GM12801 (cell line): ENCODE results near the gene TTC4.

Experiments used
- TF ChIP-seq, protein P1 (sequence below): IDR thresholded peaks from one replicate; pipeline ENCODE4 v1.5.1; 2011; ENCODE audit warnings: control low read depth; ENCODE audit not compliant: insufficient read length; ENCODE audit errors: extremely low read depth

The TTC4 gene

DNA sequence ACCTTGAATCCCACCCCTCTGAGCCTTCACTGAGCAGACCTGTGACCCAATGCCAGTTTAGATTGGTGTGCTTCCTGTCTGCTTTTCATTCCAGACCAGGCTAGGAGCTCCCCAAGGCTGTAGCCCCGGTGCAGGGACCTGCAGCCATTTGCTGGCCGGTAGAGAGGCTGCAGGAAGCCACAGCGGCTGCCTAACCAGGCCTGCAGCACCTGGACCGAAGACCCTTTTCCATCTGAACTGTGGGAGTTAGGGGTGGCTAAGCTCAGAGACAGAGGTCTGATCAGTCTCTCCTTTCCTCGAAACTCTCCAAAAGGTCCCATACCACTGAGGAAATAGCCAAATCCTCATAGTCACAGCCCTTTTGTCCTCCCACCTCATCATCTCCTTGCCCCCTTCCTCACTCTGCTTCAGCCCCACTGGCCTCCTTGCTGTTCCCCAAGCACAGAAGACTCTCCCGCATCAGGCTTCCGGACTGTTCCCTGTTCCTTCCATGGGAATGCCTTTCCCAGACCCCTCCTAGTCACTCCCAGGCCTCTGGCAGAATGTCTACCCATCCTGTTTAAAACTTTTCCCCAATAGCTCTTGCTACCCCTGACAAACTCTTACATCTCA lies 674 bp upstream of the TTC4 start:
- TF ChIP-seq, protein P1, sequence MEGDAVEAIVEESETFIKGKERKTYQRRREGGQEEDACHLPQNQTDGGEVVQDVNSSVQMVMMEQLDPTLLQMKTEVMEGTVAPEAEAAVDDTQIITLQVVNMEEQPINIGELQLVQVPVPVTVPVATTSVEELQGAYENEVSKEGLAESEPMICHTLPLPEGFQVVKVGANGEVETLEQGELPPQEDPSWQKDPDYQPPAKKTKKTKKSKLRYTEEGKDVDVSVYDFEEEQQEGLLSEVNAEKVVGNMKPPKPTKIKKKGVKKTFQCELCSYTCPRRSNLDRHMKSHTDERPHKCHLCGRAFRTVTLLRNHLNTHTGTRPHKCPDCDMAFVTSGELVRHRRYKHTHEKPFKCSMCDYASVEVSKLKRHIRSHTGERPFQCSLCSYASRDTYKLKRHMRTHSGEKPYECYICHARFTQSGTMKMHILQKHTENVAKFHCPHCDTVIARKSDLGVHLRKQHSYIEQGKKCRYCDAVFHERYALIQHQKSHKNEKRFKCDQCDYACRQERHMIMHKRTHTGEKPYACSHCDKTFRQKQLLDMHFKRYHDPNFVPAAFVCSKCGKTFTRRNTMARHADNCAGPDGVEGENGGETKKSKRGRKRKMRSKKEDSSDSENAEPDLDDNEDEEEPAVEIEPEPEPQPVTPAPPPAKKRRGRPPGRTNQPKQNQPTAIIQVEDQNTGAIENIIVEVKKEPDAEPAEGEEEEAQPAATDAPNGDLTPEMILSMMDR = no peak

DNA sequence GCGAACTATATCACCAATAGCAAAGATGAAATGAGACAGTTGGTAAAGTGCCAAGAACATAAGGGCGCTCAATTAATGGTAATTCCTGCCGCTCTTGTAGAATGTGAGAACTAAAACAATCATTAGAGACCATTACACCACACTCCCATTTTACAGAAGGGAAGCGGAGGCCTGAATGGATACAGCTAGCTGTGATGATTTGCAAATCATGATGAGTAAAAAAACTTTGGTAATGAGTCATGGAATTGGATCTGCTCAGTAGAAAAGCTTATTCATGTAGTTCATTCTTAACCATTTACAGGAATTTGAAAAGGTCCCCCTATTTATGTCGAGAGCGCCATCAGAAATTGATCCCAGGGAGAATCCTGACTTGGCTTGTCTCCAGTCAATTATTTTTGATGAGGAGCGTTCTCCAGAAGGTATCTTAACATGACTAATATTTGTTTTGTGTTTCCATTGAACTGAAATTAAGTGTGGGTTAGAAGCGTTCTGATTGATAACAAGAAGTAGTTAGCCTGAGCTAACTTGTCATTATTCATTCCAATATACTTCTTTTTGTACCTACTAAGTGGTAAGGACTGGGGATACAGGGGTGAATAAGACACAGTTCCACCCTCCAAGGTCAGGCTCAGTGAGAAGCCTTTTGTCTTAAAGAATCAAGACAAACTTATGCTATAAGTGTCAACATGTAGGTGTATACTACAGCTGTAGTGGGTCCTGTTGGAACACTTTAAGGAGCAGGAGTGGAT lies 812 bp downstream of the TTC4 start:
- TF ChIP-seq, protein P1 = no peak

GRCh38 chr1:54721719-54722118 lies 6.1 kb downstream of the TTC4 start:
- TF ChIP-seq, protein P1 = no peak

DNA sequence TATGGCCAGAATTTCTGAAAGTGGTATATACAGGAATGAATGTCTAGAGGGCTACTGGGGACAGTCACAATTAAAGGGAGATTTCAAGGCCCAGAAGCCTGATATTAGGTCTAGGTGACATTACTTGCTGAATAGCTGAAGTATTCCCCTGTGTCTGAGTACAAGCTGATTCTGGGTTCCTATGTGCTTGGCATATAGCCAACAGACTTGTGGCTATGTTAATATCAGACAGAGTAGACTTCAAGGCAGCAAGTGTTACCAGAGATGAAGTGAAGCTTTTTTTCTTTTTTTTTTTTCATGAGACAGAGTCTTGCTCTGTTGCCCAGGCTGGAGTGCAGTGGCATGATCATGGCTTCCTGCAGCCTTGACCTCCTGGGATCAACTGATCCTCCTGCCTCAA lies 8.3 kb downstream of the TTC4 start:
- TF ChIP-seq, protein P1 = no peak

DNA sequence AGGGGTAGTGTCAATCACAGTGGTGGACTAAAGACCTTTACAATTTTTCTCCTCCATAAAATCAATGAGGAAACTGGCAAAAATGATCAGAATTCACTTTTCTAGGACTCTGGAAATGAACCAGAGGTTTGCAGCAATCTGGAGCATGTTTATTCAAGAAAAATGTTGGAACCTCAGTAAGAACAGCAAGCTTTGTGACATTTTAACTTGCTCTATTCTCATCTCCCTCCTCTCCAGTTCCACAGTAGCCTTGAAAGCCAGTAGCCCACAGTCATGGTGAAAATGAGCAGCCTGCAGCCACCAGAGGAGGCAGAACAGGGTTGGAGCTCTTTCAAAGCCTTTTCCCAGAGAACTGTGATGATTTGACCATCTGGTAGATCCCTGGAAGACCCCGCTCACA lies 9.1 kb downstream of the TTC4 start:
- TF ChIP-seq, protein P1 = no peak

DNA sequence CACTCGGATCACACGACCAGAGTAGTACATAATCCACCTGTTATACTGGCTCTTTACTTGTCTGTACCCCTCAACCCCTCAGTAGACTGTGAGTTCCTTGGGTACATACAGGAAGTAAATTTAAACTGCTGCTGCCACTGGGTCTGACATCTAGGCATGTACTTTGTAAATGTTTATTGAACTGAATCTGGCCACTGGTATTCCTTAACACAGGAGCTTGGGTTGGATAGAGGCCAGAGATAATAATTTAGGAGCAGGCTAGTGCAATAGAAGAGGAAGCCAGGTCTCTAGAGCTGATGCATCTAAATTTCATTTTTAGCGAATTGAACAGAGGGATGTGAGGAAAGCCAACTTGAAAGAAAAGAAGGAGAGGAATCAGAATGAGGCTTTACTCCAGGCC lies 12.4 kb downstream of the TTC4 start:
- TF ChIP-seq, protein P1 = no peak

DNA sequence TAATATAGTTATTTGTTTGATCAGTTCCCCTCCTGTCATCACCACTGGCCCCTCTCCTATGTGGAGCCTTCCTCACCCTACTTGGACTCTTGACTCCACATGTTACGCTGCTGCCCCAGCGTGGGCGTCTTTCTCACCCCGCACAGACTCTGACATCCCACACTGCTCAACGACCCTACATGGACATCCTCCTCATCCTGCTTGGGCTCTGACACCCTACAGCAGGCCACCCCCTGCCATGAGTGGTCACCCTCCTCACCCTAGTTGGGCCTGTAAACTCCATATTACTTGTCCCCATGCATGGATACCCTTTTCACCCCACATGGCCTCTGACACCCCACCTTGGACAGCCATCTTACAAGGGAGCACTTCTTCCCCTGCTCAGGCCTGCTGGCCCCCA lies 21.0 kb downstream of the TTC4 start:
- TF ChIP-seq, protein P1 = no peak
